HG03097 (cell line): ENCODE results near the gene BMP2K.
"Not testable (repeated sequence)": the region's sequence is repeated elsewhere in the genome, so short reads cannot be mapped to it uniquely, and the experiment has no call there.

Experiments
- ATAC-seq: cut with Tn5 transposase; IDR thresholded peaks from one replicate; pipeline ENCODE4 v1.9.1; 2021; ENCODE audit not compliant: unreplicated experiment, low FRiP score

Gene BMP2K

GRCh38 chr4:78845472-78845871 is 69.3 kb downstream of the BMP2K start:
- ATAC-seq, result no peak

DNA sequence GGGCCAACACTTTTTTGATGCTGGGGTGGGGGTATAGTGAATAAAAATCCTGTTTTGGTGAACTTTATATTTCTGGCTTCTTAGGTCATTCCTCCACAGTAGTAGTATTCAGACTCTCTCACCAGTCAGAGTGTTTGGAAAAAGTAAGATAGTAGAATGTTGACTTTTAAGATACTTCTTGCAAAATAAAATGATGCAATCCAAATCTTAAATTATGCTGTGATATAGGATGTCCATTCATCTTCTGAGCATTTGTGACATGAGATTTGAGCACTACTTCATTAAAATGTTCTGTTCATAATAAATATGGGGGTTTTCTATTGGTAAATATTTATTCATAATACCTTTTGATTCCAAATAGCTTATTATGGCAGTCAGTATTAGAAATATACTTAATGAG is 70.1 kb downstream of the BMP2K start:
- ATAC-seq, result no peak

GRCh38 chr4:78862314-78862737 is 86.2 kb downstream of the BMP2K start:
- ATAC-seq, result no peak

DNA sequence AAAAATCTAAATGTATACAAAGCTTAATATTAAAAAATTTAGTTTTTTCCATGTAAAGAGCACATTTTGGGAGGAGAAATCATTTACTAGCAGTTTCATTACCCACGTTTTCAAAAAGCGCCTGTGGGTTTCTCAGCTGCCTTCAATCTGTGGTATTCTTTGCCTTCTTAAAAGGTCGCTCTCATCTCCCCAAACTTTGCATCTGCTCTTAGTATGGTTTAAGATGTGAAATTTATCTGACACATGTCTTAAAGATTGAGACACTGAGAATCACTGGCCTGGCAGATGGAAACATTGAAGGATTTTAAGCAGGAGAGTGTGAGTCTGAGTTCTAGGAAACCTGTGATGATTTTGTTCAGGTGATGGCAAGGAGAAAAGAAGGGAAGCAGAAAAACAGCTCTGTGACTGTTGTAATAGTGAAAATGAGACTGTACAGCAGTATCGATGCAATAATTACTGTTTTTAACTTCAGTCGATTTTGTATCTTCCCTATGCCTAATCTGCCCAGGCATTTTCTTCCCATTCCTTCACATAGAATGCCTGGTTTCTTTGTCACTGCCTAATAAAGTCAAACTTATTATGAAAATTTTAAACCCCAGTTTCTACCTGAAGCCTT is 87.2 kb downstream of the BMP2K start:
- no peak for ATAC-seq

GRCh38 chr4:78863991-78864390 is 87.8 kb downstream of the BMP2K start:
- no peak for ATAC-seq

GRCh38 chr4:78864405-78865024 is 88.4 kb downstream of the BMP2K start:
- ATAC-seq, result peak; percentile 64

DNA sequence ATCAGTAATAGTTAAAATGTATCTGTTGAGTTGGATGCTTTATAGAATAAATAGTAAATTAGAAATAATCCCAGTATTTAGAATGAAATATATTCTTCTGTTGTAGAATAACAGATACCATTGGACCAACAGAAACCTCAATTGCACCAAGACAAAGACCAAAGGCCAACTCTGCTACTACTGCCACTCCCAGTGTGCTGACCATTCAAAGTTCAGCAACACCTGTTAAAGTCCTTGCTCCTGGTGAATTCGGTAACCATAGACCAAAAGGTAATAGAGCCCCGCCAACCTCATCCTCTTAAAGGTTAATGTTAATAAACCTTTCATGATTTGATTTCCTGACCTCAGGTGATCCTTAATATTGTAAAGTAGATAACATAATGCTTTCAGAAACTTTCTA is 89.3 kb downstream of the BMP2K start:
- no peak for ATAC-seq

DNA sequence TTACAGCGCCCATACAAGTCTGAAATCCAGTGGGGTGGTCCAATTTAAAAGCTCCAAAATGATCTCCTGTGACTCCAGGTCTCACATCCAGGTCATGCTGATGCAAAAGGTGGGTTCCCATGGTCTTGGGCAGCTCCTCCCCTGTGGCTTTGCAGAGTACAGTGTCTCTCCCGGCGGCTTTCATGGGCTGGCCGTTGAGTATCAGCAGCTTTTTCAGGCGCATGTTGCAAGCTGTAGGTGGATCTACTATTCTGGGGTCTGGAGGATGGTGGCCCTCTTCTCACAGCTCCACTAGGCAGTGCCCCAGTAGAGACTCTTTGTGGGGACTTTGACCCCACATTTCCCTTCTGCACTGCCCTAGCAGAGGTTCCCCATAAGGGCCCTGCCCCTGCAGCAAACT is 92.6 kb downstream of the BMP2K start:
- not testable (repeated sequence) for ATAC-seq

DNA sequence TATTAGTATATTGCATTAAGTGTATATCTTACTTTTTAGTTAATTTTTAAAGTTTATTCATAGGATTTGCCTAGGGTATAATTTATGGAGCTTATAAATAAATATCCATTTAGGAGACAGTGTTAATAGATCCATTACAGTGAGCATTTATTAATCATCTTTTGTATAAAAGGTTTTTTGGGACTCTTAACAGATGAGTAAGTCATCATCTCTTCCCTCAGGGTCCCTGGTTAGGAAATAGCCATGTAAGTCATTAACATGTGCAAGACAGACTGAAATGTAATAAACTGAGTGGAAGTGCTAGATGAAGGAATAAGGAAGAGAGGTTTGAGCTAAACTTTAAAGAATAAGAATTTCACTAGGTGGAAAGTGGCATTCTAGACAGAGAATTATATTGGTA is 93.9 kb downstream of the BMP2K start:
- ATAC-seq, result no peak

- no peak for ATAC-seq
Observed at GRCh38 chr4:78876568-78877320, 100.6 kb downstream of the BMP2K start.

DNA sequence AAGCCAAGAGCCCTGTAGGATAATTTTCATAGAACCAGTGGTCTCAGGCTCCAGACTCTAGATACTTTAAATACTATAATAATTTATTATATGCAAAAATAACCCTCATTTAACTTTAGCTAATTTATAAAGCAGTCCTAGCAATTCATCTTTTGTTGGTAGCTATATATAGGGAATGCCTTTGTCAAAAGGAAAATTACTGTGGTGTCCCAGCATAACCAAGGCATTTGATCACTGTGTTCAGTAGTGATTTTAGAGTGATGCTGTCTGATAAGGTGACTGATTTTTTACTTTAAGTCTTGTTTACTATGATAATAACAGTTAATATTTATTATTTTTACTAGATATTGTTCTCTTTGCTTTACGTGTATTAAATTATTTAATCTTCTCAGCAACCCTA is 101.9 kb downstream of the BMP2K start:
- ATAC-seq, result no peak

GRCh38 chr4:78880874-78881492 is 104.8 kb downstream of the BMP2K start:
- no peak for ATAC-seq

DNA sequence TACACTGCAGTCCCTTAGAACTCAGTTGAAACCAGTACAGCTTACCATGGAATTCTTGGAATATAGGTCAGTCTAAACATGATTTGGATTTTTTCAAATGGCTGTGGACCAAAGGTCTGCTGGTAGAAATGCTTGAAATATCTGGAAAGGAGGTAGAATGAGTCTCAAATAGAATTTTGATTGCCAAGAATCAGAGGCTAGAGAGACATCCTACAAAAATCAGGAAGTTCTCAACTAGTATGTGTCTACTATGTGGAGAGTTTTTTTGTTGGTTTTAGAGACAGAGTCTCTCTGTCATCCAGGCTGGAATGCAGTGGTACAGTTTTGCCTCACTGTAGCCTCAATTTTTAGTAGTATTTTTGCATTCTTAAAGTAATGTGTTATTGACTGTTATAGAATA is 109.4 kb downstream of the BMP2K start:
- no peak for ATAC-seq

DNA sequence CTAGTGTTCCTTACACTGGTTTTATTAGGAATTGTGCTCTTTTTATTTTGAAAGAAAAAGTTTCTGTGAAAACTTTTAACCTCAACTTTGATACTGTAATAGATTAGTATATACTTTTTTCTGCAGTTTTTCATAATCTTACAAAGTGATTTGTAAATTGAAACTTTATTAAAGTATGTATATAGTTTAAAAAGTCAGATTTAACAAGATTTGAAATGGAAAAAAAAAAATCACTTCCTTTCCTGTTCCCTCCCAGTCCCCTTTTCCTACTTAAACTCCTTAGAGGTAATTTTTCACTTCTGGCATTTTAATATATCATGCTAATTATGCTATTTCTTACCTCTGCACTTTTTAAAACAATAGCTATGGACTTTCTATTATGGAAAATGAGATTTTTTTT is 113.8 kb downstream of the BMP2K start:
- ATAC-seq, result no peak

- no peak for ATAC-seq
Observed at GRCh38 chr4:78899302-78899701, 123.2 kb downstream of the BMP2K start.

GRCh38 chr4:78901882-78902281 is 125.7 kb downstream of the BMP2K start:
- no peak for ATAC-seq

GRCh38 chr4:78902298-78902697 is 126.1 kb downstream of the BMP2K start:
- no peak for ATAC-seq

DNA sequence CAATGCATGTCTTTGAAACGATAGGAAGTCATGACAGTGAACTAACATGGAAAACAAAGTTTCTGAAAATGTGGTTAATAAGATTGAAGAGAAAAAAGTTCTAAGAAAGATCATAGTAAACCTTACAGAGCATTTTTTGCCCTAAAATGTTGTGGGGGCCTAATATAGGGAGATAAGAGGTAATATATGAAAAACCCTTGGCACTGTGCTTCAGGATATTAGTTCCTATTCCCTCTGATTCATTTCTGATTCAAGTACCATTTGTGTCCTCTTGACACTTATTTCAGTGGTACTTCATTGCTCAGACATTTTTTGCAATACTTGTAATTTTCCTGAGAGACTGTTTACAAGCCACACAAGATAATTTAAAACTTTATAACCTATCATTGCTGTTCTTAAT is 128.0 kb downstream of the BMP2K start:
- ATAC-seq, result no peak

DNA sequence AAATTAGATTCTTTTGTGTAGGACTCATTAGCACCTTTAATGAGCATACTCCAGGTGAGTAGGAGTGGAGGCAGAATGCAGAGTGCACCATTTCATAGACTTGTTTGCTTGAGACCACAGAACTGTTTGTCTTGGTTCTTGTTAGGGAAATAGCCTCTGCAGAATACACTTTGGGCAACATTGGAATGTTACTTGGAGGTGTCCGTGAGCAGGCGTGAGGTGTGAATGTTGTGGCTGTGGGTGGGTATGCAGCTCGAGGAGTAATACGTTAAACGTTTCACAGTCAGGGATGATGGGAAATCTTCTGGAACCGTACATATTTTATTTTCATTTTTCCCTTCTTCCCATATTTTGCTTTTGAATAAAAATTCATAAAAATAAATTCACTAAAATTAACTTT is 131.5 kb downstream of the BMP2K start:
- ATAC-seq, result no peak

DNA sequence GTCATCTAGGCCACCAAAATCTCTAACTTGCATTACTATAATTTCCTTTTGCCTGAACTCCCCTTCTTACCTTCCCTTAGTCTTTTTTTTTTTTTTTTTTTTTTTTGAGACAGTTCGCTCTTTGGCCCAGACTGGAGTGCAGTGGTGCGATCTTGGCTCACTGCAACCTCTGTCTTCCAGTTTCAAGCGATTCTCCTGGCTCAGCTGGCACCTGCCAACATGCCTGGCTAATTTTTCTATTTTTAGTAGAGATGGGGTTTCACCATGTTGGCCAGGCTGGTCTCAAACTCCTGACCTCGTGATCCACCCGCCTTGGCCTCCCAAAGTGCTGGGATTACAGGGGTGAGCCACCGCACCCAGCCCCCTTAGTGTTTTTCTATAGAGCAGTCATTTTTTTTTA is 132.8 kb downstream of the BMP2K start:
- not testable (repeated sequence) for ATAC-seq

DNA sequence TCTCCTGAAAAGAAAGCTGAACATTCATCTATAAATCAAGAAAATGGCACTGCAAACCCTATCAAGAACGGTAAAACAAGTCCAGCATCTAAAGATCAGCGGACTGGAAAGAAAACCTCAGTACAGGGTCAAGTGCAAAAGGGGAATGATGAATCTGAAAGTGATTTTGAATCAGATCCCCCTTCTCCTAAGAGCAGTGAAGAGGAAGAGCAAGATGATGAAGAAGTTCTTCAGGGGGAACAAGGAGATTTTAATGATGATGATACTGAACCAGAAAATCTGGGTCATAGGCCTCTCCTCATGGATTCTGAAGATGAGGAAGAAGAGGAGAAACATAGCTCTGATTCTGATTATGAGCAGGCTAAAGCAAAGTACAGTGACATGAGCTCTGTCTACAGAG is 134.5 kb downstream of the BMP2K start:
- no peak for ATAC-seq

GRCh38 chr4:78922207-78922606 is 146.1 kb downstream of the BMP2K start:
- no peak for ATAC-seq
